Omental fat pad (tissue), 4 donors: ENCODE results near the gene PHC3. TPM values are rescaled to one million over a fixed set of nuclear protein-coding genes. Genes with fewer than 3 reads are reported as not detected.

ENCODE experiments used
- ATAC-seq: fragments of 150-250 bp; one replicate; pipeline ENCODE4 v1.9.1; 2016; ENCODE audit warnings: mild to moderate bottlenecking, moderate library complexity; ENCODE audit not compliant: low FRiP score
- DNase-seq: peaks from one replicate; pipeline ENCODE4 v3.0.0-alpha.2; 2019; ENCODE audit warnings: low spot score
- CTCF ChIP-seq, 3 donors: fragments of 450-650 bp; IDR thresholded peaks; one replicate each; pipeline ENCODE4 v1.5.1; 2016 to 2017; ENCODE audit warnings: antibody characterized with exemption in 3 of 3, mild to moderate bottlenecking in 3 of 3, moderate library complexity in 2 of 3
- total RNA-seq, 4 donors: library from RNA; depleted of rRNA; stranded (reverse); fragments of >200 nt; gene quantifications; one replicate each; pipeline ENCODE4 v1.1.0, GENCODE V29; 2016

PHC3 gene
- total RNA-seq, 4 donors from 2014 or later = 48.6 to 56.7 (median 50.9) TPM

GRCh38 chr3:170154084-170154483 is 27.4 kb downstream of the PHC3 start:
- no peak for TF ChIP-seq CTCF (IDR thresholded peaks at IDR 0.05)
- DNase-seq = no peak
- ATAC-seq = peak; percentile 62

- ATAC-seq = no peak
- no peak for DNase-seq
- TF ChIP-seq CTCF (IDR thresholded peaks at IDR 0.05) = no peak
Observed at GRCh38 chr3:170151536-170151935, 30.0 kb downstream of the PHC3 start.

GRCh38 chr3:170149016-170149415 is 32.5 kb downstream of the PHC3 start:
- no peak for ATAC-seq
- DNase-seq = no peak
- TF ChIP-seq CTCF (IDR thresholded peaks at IDR 0.05) = no peak

GRCh38 chr3:170145278-170145677 is 36.3 kb downstream of the PHC3 start:
- ATAC-seq = no peak
- DNase-seq = no peak
- no peak for TF ChIP-seq CTCF (IDR thresholded peaks at IDR 0.05)

GRCh38 chr3:170144437-170144843 is 37.1 kb downstream of the PHC3 start:
- ATAC-seq = no peak
- no peak for TF ChIP-seq CTCF (IDR thresholded peaks at IDR 0.05)
- no peak for DNase-seq

- no peak for TF ChIP-seq CTCF (IDR thresholded peaks at IDR 0.05)
- DNase-seq (no peak), ATAC-seq (no peak)
Observed at GRCh38 chr3:170142373-170142772, 39.2 kb downstream of the PHC3 start.

GRCh38 chr3:170137986-170138385 is 43.5 kb downstream of the PHC3 start:
- ATAC-seq (no peak), DNase-seq (no peak)
- TF ChIP-seq CTCF (IDR thresholded peaks at IDR 0.05) = no peak
